GM21825 (cell line): Measurements from ENCODE around the gene LOXHD1.

Source experiments
- ATAC-seq: cut with Tn5 transposase; IDR thresholded peaks from one replicate; pipeline ENCODE4 v1.9.1; 2021; ENCODE audit warnings: mild to moderate bottlenecking, moderate library complexity; ENCODE audit not compliant: unreplicated experiment

The LOXHD1 gene

DNA sequence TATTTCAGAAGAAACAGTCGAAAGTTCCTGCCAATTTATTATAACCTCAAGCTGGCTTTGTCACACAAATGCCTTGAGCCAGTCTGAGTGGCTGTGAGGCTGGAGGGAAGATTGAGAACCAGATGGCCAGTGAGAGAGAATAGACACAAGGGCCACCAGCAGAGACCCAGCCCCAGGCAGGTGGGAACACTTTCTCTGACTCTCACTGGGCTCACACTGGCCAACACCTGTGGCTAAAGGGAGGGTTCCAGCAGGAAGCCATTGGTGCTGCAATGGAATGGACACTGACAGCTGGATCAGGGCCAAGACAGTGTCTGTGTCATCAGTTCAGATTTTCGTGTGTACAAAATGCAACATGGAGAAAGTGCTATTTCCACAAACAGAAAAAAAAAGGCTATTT is 29.9 kb downstream of the LOXHD1 start:
- ATAC-seq: no peak

DNA sequence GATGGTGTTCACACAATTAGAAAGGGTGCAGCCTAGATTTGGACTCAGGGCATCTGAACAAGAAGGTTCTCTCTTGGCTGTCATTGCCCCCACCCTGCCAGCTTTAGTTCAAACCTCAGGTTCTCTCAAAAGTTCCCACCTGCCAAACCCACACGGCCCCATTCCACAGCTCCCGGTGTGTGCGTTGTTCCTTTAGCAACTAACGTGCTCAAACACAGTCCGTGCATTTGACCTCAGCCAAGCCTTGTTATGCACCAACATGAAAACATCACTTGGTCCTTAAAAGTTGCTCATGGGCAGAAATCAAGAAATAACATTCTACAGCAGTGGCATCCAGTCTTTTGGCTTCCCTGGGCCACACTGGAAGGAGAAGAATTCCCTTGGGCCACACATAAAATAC is 32.0 kb downstream of the LOXHD1 start:
- ATAC-seq: no peak

DNA sequence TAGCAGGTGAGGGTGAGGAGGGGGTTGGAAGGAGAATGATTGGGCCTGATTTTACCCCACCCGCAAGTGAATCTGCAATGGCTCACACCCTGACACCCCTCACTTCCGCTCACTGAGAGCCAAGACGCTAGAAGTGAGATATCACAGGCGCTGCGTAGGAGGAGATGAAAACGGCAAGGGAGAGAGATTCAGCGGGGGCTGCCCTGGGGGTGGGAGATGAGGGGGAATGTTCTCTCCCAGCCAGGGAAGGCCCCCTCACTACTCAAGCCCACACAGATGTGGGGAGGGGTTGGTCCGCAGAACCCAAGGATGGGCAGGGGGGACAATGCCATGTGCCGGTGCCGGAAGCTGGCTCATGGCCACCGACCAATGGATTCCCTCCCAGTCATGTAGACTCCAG is 32.9 kb downstream of the LOXHD1 start:
- ATAC-seq: no peak

DNA sequence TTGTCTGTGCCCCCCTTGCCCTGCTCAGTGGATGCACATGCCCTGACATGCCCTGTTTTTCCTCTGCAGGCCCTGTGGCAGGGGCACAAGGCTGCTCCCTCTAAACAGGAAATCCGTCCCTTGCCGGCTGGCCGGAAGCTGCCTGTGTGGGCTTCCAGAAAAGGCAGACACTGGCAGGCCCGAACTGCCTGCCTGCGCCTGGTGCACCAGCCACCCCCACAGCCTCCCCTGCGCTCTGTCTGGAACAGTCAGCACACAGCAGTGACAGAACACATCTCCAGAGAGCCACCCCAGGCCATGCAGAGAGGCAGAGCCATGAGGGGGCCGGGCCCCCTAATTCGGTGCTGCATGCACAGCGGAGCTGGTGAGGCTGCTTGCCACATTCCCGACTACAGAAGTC is 33.5 kb downstream of the LOXHD1 start:
- no peak for ATAC-seq

DNA sequence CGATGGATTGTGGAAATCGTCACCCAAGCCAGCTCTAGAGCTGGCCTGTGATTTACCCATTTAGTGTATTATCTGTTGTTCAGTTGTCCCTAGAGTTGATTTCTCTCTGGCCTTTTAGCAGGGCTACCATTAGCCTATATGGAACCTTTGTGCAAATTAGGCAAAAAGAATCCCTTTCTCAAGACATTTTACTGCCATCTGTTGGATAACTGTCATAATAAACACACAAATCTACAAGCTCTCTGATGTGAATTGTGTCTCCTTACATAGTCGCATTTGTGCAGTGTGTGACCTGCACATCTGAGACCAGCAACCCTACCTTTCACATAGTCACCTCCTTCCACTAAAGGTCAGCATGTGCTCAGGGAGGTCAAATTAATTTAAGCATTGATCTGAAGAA is 34.0 kb downstream of the LOXHD1 start:
- no peak for ATAC-seq

DNA sequence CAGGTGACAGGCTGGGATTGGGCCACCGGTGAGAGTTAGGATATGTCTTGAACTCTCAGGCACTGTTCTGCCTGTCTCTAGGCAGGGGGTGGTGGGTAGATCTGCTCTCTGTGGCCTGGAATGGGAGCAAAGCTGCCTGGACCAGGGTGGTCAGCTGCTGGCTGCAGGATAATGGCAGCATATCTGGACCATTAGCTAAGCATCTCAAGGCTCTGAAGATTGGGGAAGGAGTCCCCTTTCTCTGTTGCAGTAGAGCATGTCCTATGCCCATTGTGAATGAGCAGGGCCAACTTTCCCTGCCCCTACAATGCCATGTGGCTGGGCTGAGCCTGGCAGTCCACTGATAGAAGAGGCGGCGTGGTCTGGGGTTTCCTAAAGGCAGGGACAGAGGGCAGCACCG is 34.6 kb downstream of the LOXHD1 start:
- ATAC-seq: no peak

DNA sequence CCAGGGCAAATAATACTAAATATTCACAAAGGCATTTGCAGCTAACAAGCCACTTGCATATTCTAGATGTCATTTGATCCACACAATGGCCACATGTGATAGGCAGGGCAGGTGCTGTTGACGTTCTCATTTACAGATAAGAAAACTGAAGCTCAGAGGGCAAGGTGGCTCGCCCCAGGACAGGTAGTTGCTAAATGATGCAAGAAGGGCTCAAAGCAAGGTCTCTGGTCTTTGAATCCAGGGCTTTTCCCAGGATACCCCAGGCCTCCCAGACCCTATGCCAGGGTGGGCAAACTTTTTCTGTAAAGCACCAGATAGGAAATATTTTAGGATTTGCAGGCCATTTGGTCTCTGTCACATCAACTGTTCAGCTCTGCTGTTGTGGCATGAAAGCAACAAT is 35.1 kb downstream of the LOXHD1 start:
- ATAC-seq: no peak

DNA sequence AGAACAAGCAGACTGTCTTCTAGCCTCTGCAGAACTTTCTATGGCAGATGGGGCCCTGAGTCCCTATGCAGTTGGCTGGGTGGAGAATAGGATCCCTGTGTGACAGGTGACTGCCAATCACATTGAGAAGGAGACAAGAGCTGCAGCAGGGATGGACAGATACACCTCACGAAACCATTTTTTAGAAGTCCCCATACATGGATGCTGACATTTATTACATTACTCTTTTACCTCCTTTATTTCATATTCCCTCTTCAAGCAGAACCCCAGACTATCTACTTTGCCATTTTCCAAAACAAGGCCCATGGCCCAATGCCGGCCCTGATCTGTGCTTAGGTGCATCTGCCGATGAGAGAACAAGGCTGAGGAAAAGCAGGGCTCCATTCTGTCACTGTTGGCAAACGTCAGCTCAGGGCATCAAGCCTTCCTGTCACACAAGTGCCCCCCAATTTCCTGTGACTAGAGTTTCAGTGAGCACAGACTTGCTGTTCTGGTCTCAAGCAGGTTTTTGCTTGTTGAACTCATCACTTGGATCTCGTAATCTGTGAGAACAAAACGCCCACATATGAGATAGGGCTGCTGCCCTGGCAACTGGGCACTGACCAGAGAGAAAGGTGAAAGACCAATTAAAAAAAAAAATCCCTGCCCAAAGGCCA is 35.8 kb downstream of the LOXHD1 start:
- no peak for ATAC-seq

DNA sequence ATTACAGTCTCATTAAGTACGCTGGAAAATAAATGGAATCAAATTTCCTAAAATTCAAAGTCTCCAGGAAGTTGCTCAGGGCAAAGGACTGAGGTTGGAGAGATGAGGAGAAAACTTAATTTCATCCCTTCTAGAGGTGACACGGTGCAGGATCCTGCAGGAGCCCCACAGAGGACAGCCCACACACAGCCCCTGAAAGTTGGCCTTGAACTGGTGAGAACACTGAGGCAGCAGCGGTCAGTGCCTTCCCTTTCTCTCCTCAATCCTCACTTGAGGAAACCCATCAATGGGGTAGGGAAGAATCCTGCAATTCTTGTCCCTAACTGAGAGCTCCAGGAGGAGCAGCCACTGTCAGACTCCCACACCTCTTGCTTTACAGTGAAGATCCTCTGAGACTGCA is 37.5 kb downstream of the LOXHD1 start:
- no peak for ATAC-seq

DNA sequence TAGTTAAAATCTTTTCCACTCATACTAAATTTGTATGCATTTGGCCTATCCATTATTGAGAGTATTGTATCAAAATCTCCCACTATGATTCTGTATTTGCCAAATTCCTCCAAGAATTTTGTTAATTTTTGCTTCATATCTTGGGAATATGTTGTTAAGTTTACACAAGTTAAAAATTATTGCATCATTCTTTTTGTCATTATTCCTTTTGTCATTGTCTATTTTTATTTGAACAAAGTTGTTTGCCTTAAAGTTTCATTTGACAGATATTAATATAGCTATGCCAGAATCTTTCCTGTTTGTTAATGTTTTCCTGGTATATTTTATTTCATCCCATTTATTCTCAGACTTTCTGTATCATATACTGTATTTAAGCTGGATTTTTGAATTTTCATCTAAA is 41.3 kb downstream of the LOXHD1 start:
- no peak for ATAC-seq

DNA sequence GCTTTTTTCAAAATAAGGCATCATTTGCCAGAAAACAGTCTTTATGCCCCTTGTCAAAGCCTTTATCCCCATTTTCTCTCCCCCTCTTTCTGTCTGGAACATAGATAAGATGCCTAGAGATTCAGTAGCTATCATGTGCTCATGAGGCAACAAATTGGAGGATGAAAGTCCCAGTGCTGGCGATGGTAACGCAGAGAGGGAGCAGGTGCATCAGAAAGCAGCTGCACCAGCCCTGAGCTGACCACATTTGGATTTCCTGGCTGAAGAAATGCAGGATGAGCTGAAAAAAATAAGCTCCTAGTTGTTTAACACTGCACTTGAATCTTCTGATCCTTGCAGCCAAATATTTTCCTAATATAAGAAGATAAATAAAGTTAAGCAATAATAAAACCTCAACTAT is 48.0 kb downstream of the LOXHD1 start:
- ATAC-seq: no peak

DNA sequence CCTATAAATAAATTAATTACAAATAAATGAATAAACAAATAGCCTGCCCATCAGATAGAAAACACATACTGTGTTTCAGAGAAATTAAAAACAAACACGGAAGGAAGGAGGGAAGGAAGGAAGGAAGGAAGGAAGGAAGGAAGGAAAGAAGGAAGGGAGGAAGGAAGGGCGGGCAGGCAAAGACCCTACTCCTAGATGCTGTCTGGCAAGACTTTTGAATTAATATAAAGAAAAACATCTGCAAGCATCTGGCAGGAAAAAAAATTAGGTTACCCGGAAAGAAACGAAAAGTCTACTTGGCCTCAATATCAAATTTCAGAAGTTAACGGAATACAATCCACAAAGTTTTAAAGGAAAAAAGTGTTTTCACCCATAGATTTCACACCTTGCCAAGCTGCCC is 49.1 kb downstream of the LOXHD1 start:
- ATAC-seq: no peak

DNA sequence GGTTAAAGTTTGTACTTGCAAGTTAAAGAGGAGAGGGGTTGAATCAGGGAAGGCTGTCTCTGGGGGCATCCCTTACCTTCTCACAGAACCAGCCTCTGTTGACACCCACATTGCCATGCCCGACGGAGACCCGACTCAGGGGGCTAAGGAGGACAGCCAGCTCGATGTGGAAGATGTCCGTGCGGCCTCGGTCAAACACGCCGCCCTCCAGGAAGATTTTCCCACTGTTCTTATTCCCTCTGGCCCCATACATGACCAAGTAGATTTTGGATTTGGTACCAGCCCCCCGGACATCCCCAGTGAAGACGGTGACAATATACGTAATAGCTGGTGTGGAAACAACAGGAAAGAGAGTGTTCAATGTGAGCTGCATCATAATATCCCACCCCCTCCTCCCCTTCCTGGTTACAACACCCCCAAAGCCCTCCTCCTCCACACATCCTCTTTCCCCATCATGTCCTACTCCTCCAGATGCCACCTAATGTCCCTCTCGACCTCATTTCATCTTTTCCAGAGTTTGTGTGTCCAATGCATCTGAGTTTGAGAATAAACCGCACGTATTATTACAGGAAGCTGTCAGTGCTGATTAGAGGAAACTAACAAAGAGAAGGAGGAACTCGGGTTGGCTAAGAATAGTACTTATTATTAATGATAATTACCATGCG is 55.7 kb downstream of the LOXHD1 start:
- ATAC-seq: no peak

DNA sequence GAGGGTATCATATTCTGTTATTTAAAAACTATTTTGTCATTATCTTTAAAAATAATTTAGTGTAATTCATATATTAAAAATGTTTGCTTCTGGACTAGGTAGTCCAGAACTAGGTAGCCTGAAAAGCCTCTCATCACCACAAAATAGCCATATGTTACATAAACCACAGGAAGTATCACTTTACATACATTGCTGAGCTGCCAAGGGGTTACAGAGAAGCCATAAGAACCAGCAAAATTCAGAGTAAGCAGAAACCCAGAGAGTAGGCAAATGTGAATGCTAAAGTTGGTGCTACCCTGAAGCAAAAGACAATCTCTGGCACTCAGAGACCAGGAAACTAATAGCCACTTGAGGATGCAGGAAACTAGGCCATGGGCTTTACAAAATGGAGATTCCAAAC is 60.9 kb downstream of the LOXHD1 start:
- ATAC-seq: no peak

DNA sequence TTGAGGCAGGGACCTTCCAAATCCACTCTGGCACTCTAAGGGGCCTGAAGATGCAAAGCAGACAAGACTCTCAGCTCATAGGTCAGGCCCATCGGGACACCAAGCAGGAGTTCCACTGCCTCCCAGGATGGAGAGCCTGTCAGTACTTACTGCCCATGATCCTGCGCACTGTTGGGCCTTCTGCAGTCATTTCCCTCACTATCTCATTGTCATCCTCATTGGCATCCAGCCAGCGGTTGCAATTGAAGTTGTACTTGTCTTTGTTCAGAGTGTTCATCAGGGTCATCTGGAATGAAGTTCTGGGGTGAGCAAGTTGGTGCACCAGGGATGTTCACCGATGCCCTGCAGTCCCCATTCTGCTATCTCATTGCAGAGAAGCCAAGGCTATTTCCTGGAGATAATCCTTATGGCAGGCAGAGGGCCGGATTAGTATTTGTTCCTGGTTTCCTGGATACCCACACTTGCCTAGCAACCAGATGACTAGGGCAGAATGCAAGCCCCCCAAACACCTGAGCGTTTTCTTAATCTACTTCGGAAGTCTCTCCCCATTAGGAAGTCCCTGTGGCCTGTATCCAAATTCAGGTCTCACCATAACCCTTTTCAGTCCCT is 65.1 kb downstream of the LOXHD1 start:
- ATAC-seq: no peak

DNA sequence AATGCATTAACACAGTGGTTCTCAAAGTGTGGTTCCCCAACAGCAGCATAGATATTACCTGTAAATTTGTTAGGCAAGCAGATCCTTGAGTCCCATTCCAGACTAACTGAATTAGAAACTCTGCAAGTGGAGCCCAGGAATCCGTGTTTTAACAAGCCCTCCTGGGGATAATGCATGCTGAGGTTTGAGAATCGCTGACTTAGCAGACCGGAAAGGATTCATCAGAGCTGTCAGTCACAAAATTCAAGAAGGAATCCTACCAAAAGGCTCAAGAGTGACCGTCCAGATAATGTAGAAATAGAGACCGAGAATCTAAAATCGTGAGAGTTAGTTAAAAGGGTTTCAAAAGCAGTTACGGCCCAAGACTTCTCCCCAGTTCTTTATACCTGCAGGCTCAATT is 66.9 kb downstream of the LOXHD1 start:
- ATAC-seq: no peak

DNA sequence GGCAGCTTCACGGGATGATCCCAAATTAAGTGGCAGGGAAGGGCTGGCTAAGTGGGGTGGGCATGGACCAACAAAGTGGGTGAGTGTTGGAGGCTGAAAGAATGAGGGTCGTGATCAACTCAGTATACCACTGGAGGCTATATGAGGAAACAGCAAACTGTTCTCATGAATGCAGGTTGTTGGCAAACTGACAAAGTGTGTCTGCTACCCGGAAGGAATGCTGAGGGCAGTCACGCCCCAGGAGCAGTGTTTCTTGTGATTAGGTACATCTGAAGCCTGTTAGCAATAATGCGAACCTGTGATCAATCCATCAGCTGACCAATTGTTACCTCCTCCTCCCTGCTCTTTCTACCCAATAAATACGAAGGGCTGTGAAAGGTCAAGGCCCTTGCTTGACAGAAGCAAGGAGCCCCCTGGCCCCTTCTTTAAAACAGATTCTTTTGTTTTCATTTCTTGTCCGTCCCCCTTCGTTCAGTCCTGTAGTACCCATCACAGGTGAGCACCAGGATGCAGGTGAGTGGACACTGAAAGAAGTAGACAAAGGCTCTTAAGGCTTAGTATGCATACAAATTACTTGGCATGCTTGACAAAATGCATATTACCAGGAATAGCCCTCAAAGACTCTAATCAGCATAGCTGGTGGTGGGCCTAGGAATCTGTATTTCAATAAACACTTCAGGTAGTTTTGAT is 67.9 kb downstream of the LOXHD1 start:
- ATAC-seq: no peak

DNA sequence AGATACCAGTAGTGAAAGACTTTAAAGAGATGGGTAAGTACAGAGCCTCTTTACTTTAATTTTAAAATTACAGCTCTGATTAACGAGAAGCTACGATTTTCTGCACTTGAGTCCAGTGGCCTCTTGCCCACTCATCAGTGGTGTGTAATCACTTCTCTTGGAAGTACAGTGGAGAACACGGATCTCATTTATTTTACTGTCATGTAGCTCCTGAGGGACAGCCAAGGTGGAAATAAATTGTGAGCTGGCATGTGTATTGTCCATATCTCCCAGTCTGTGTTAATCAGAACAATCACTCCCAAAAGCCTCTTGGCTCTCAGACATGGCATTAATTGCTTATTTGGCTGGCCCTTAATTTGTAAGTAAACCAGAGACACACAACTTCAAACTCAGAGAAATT is 69.4 kb downstream of the LOXHD1 start:
- ATAC-seq: no peak

DNA sequence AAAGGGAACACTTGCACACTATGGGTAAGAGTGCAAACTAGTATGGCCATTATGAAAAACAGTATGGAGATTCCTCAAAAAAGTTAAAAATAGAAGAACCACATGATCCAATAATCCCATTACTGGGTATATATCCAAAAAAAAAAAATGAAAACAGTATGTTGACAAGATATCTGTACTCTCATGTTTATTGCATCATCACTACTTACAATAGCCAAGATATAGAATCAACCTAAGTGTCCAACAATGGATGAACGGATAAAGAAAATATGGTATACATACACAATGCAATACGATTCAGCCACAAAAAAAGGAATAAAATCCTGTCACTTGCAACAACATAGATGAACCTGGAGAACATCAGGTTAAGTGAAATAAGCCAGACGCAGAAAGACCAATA is 73.3 kb downstream of the LOXHD1 start:
- no peak for ATAC-seq

DNA sequence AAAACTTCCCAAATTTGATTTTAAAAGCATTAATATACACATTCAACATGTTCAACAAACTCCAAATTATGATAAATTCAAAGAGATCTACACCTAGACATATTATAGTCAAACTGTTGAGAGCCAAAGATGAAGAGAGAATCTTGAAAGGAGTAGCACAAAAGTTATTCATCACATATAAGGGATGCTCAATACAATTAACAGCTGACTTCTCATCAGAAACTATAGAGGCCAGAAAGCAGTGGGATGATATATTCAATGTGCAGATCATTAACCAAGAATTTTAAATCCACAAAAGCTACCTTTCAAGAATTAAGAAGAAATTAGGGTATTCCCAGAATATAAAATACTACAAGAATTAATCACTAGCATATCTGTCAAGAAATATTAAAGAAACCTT is 75.4 kb downstream of the LOXHD1 start:
- no peak for ATAC-seq

DNA sequence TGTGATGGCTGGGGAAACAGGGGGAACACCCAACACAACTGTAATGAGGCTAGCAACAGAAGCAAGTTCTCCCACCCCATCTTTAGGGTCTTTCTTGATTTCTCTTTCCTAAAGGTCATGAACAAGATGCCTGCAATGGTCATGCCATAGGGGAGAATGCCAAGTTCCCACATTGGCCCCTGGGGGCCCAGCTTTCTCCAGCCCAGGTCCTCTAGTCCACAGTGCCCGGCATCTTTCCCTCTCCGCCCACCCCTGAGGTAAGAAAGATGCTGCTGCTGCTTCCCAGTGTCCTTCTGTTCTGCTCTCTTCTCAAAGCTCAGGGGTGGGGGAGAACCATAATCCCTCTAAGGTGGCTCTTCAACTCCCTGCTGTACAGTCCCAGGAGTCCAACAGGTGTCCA is 78.0 kb downstream of the LOXHD1 start:
- ATAC-seq: no peak

DNA sequence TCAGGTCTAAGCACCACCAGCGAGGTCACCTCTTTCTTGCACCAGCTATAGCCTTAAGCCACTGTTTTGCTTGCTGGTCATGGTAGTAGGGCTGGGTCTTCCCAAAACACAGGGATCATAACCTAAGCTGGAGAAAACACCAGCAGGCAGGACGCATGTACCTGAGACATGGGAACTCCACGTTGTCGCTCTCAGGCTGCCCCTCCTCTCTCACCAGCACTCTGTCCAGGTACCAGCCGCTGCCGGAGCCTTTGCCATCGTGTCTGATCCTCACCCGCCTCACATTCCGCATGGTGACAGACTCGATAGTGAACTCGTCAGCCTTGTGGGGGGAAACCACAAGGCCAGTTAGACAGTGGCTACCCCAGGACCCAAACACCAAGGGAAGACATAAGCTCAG is 79.5 kb downstream of the LOXHD1 start:
- ATAC-seq: no peak
